ENCODE results near the gene CCDC88A.

GRCh38 chr2:55439101-55439397, 19.4 kb upstream of the CCDC88A start:
- TF ChIP-seq CTCF (IDR thresholded peaks at IDR 0.05; ENCODE audit: low read depth, low read length) (no peak), EZH2phosphoT487 (IDR thresholded peaks at IDR 0.05; ENCODE audit: low read depth) (no peak)

All from OCI-LY3 (cell line).